Measurements from ENCODE around the gene OR12D3.
"Not testable (repeated sequence)": the region's sequence is repeated elsewhere in the genome, so short reads cannot be mapped to it uniquely, and the experiment has no call there.

Gene OR12D3, protein sequence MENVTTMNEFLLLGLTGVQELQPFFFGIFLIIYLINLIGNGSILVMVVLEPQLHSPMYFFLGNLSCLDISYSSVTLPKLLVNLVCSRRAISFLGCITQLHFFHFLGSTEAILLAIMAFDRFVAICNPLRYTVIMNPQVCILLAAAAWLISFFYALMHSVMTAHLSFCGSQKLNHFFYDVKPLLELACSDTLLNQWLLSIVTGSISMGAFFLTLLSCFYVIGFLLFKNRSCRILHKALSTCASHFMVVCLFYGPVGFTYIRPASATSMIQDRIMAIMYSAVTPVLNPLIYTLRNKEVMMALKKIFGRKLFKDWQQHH

DNA sequence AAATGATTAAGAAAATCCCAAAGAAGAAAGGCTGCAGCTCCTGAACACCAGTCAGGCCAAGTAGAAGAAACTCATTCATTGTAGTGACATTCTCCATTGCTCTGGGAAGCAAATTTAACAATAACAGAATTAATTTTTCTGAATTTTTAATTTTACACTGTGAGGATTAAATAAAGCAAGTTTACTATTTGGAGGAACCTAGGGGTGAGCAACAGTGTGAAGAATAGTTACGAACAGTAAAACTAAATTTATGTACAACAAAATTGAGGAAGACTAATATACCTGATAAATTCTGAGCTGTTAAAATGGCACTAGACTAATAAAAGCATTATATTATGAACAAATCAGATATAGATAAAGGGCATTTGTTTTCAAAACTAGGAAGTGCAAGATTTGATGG, at the start of gene OR12D3:
Gene OR12D3 (minus strand): TSS at position 101 of the 400 bp plus-strand sequence. CDS start 4 bp downstream, at position 97.
- DNase-seq (ENCODE audit: low read depth in 3 of 3) = no peak

DNA sequence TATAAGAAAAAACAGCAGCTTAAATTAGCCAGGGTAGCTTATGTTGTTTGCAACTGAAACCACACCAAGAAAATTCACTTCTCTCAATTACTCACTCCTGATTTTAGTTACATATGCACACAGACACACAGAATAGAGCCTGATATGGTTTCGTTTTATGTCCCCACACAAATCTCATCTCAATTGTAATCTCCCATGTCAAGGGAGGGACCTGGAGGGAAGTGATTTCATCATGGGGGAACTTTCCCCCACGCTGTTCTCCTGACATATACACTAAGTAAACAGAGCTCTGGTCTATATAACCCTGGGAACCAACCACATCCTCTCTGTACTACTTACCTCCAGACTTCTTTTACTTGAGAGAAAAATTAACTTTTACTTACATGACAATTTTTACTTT, 49.5 kb upstream of the OR12D3 start:
- no peak for DNase-seq (ENCODE audit: low read depth in 3 of 3)

DNA sequence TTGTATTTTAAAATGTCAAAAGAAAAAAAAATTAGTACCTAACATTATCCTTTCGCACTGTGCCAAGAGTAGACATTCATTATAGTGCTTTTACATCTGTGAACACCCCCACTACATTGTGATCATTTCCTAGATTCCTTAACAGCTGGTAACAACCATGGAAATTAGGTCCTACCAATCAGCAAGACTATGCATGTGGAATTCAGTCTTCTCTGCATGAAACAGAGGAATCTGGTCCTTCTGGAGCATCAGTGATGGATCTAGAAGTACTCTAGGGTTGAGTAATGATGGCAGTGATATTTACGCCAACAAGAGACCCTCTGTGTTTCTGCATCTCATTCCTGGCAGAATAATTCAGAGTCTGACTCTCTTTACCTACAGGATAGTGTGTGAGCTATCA, 49.1 kb upstream of the OR12D3 start:
- no peak for DNase-seq (ENCODE audit: low read depth in 3 of 3)

GRCh38 chr6:29419516-29419915, 44.4 kb upstream of the OR12D3 start:
- no peak for DNase-seq (ENCODE audit: low read depth in 3 of 3)

- no peak for DNase-seq (ENCODE audit: low read depth in 3 of 3)
These were observed 39.5 kb upstream of the OR12D3 start, which contains the start of gene OR12D1 for GRCh38 chr6:29414588-29414987. OR12D1 (plus strand) TSS chr6:29414928.

DNA sequence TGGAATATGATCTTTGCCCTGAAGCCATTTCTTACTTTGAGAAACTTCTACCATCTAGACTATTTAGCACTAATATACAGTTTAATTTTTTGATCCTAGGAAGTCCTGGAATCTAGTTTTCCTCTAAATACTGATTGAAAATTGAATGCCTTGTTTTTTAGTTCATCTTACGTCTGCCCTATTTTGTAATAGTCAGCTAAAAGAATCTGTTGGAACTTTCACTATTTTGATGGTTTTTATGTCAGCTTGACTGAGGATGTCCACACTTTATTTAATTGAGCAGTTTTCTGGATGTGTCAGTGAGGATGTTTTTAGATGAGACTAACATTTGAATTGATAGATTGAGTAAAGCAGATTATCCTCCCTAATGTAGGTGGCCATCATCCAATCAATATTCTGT, 28.7 kb upstream of the OR12D3 start:
- DNase-seq (ENCODE audit: low read depth in 3 of 3) = no peak

DNA sequence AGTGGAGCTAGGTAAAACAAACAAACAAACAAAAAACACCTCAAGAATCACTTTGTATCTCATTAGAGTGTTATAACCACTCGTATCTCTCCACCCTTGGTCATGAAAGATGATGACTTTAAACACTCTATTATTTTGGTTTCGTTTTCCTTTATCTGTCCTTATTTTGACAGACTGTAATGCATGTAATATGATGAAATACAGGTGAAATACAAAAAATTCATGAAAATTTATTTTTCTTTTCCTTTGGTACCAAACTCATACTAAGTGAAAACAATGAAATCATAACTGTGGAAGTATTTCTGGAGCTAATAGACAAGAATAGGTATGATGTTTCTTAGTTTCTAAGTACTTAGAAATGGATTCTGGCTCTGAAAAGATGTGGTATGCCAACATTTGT, 24.4 kb upstream of the OR12D3 start:
- DNase-seq (ENCODE audit: low read depth in 3 of 3) = no peak

GRCh38 chr6:29395331-29395730, 20.2 kb upstream of the OR12D3 start, which contains the start of gene OR12D2:
OR12D2 (plus strand) TSS chr6:29395631; CDS start chr6:29396700, 1,069 bp downstream.
- DNase-seq (ENCODE audit: low read depth in 3 of 3) = no peak

DNA sequence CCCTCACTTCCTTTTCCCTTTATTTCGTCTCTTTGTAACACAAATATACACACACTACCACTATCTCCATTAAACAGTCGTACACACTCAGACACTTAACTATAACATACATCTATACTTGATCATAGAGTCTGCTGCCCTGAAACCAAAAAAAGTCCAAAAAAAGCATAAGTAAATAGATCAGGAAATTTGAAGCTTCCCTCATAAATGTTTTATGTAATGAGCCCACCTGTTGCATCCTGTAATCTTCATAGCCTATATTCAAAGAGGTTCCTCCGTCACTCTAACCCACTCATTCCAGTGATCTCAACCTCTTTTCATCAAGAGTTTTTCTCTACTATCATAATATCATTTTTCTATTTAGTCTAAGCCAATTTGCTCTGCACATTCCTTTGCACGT, 13.4 kb upstream of the OR12D3 start:
- no peak for DNase-seq (ENCODE audit: low read depth in 3 of 3)

DNA sequence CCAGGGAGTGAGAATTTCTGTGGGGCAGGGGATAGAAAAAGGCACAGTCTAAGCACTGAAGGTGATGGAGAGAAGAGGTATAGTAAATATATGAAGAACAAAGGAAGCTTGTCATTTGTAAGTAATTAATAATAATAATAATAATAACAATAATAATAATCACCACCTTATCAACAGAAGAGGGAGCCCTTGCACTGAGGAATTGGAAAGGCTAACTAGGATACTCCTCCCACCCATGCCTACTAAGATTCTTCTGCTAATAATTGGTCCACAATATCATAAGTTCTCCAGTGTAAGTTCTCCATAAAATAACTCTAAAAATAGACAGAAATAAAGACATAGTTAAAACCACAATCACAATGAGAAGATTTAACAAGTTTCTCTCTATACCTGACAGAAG, 912 bp upstream of the OR12D3 start:
- no peak for DNase-seq (ENCODE audit: low read depth in 3 of 3)

DNA sequence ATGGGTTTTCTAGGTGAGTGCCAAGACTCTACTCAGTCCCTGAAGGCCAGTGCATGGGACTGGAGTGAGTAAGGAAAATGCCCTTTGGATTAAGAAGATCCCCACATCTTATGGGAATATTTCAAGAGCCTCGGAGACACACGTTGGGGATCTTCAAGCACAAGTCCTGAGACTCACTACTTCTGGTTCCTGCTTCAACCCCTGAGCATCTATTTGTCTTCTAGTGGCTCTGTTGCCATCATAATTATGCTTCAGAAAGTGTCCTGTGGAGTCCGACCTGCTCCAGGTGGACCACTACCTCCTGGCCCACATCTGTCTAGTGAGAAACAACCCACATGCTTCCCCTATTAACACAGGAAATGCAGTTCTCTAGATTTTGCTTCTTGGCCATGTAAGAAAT, 6.3 kb downstream of the OR12D3 start, which contains the start of gene OR5V1:
Gene OR5V1 (minus strand): TSS at position 101 of the 400 bp plus-strand sequence. CDS start 12,670 bp downstream, outside the sequence.
- no peak for DNase-seq (ENCODE audit: low read depth in 3 of 3)

GRCh38 chr6:29355603-29356002, 19.5 kb downstream of the OR12D3 start:
- DNase-seq (ENCODE audit: low read depth in 3 of 3) = no peak

- DNase-seq (ENCODE audit: low read depth in 3 of 3) = no peak
These were observed 20.1 kb downstream of the OR12D3 start for GRCh38 chr6:29354980-29355379.

DNA sequence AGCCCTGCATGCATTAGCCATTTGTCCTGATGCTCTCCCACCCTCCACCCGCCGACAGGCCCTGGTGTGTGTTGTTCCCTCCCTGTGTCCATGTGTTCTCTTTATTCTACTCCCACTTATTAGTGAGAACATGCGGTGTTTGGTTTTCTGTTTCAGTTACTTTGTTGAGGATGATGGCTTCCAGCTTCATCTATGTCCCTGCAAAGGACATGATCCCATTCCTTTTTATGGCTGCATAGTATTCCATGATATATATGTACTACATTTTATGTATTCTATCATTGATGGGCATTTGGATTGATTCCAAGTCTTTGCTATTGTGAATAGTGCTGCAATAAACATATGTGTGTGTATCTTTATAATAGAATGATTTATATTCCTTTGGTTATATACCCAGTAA, 25.7 kb downstream of the OR12D3 start:
- DNase-seq (ENCODE audit: low read depth in 3 of 3) = not testable (repeated sequence)

GRCh38 chr6:29345380-29345779, 29.7 kb downstream of the OR12D3 start:
- DNase-seq (ENCODE audit: low read depth in 3 of 3) = no peak

GRCh38 chr6:29336269-29336668, 38.8 kb downstream of the OR12D3 start:
- no peak for DNase-seq (ENCODE audit: low read depth in 3 of 3)

GRCh38 chr6:29332676-29333075, 42.4 kb downstream of the OR12D3 start:
- no peak for DNase-seq (ENCODE audit: low read depth in 3 of 3)

DNA sequence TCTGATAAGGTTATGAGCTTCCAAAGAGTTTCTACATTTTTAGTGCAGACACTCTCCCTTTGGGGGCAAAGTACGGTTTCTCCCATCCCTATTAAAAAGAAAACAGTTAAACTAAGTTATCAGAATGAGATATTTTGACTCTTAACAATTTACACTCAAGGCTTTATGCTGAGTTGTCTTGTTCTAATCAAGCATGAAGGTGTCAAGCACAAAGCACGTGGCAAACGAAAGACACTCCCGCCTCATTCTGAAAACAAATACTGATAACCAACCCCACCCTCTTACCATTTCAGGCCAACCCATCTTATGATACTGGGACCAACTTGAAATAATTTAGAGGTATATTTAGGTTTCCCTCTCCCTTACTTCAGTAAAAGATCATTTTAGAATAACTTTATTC, 49.3 kb downstream of the OR12D3 start:
- no peak for DNase-seq (ENCODE audit: low read depth in 3 of 3)
